Epithelial cell of proximal tubule (primary cell): ENCODE measurements around the gene CA10. TPM values are rescaled to one million over a fixed set of nuclear protein-coding genes. Genes with fewer than 3 reads are reported as not detected.

ENCODE experiments used
- DNase-seq: peaks from one replicate; pipeline ENCODE4 v3.0.0-alpha.2; 2011; ENCODE audit warnings: low read depth
- H3K4me3 ChIP-seq: 2 replicates; pipeline ENCODE4 v1.5.1; 2011; ENCODE audit warnings: low read depth, mild to moderate bottlenecking, low read length
- total RNA-seq: library from RNA; depleted of rRNA; stranded (reverse); fragments of >200 nt; gene quantifications from 2 replicates; pipeline ENCODE4 v1.2.3, GENCODE V29; 2015
- TF ChIP-seq, protein P1 (sequence below): conservative IDR thresholded peaks from 2 replicates; pipeline ENCODE4 v1.5.1; 2012; ENCODE audit warnings: low read depth, mild to moderate bottlenecking, low read length

CA10 gene
- total RNA-seq, 1 donor from 2014 or later = 0.58 TPM

DNA sequence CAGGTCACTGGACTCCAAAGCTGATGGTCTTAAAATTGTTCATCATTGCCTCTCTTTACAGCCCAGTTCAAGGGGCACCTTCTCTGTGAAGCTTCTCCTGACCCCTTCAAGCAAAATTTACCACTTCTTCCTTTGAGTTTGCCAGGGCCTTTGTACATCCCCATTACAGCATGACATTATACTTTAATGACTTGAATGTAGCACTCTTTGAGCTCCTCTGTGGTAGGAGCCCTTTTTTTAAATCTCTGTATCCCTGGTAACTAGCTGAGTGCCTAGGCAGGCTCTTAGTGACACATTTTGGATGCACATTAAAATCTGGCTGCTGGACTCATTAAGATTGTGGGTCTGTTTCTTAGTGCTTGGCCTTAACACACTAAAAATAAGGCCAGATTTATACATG lies 412.1 kb downstream of the CA10 start:
- no peak overlapping the region for H3K4me3 ChIP-seq
- no peak for DNase-seq
- TF ChIP-seq, protein P1, sequence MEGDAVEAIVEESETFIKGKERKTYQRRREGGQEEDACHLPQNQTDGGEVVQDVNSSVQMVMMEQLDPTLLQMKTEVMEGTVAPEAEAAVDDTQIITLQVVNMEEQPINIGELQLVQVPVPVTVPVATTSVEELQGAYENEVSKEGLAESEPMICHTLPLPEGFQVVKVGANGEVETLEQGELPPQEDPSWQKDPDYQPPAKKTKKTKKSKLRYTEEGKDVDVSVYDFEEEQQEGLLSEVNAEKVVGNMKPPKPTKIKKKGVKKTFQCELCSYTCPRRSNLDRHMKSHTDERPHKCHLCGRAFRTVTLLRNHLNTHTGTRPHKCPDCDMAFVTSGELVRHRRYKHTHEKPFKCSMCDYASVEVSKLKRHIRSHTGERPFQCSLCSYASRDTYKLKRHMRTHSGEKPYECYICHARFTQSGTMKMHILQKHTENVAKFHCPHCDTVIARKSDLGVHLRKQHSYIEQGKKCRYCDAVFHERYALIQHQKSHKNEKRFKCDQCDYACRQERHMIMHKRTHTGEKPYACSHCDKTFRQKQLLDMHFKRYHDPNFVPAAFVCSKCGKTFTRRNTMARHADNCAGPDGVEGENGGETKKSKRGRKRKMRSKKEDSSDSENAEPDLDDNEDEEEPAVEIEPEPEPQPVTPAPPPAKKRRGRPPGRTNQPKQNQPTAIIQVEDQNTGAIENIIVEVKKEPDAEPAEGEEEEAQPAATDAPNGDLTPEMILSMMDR = no peak

DNA sequence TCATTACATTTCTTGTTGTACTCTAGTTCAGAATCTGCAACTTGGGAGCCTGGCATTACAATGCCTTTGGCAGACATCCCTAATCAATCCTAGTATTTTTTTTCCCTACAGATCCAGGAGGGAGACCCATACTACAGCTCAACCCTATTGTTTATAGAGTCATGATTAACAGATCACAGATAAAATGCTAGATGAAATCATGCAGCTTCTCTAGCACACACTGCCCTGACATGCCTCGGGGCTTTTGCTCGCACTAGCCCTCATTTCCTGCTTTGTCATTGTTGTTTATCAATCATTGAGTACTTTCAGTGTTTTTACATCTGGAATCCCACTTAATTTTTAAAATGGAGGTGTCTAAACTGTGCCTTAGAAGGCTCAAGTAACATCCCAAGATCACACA lies 412.5 kb downstream of the CA10 start:
- no peak overlapping the region for H3K4me3 ChIP-seq
- DNase-seq = no peak
- TF ChIP-seq, protein P1 = no peak

DNA sequence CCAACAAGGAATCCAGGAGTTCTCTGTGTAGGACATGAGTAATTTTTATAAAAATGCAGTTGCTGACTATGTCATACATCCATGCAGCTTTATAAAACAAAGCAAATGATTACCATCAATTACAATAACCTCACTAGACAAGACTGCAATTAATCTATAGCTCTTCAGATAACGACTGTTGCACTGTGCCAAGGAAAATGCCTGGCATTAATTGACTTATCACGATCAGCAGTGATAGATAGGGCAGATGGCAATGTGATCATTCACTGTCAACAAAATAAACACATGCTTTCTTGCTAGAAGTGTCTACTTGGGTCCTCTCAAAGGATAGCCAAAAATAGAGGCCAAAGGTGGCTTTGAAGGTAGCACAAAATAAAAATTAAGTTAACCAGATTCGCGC lies 415.0 kb downstream of the CA10 start:
- no peak for DNase-seq
- TF ChIP-seq, protein P1 = no peak
- no peak overlapping the region for H3K4me3 ChIP-seq

DNA sequence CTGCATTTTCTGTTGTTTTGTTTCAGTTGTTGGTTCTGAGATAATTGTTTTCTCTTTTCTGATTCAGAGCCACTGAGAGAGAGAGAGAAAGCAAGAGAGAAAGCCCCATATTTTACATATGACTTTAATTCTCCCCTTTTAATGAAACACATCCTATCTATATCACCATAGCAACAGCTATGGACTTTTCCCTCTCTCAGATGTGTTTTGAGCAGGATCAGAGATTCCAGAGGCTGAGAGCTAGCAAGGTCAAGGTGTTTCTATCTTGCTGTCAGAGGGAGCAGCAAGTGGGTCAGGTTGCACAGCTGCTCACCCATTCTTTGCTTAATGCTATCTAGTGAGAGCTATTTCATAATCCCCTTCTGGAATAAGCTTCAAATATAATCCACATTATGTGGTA lies 415.9 kb downstream of the CA10 start:
- TF ChIP-seq, protein P1 = no peak
- no peak overlapping the region for H3K4me3 ChIP-seq
- DNase-seq = no peak

DNA sequence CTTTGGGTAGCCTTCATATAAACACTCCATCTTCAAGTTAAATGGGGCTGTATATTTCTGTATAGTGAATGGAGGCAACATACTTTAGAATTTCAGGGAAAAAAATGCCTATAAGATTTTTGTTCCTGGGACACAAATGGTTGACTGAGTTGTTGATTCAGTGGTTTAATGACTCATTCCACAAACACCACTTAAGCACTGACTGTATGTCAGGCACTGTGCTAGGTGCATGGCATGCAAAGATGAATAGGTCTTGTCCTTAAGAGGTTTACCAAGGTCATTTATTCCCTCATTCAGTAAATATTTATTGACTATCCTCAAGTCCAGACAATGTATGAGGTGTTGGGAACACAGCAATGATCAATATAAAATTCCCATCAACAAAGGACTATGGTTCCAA lies 417.1 kb downstream of the CA10 start:
- DNase-seq = no peak
- TF ChIP-seq, protein P1 = no peak
- no peak overlapping the region for H3K4me3 ChIP-seq

DNA sequence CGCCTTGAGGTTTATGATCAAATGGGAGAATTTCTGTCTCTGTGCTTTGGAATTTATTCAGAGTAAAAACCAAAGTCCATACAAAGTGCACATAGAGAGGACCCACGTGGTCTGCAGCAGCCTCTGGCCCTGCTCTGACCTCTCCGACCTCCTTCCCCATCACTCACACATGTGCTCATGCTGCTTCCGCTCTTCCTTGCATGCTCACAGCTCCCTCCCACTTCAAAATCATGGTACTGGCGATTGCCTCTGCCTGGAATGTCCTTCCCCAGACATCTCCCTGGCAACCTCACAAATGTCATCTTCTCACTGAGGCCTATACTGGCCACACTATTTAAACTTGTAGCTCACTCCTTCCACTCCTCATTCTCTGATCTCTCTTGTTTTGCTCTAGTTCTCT lies 418.0 kb downstream of the CA10 start:
- no peak for DNase-seq

More for the DNA sequence above, 418.0 kb downstream of the CA10 start:
- TF ChIP-seq, protein P1 = no peak
- no peak overlapping the region for H3K4me3 ChIP-seq
